Nephron (organoid): ENCODE measurements around the gene VAC14.

ENCODE experiments used
- H3K27ac Mint-ChIP-seq, 3 experiments: 2 replicates each; pipeline ENCODE4 v1.8.0; 2020; ENCODE audit warnings: mixed read lengths in 3 of 3, mild to moderate bottlenecking in 2 of 3, moderate library complexity in 1 of 3
- H3K27me3 Mint-ChIP-seq: 2 replicates; pipeline ENCODE4 v1.8.0; 2021; ENCODE audit warnings: low read depth, mild to moderate bottlenecking, moderate library complexity, mixed read lengths
- H3K36me3 Mint-ChIP-seq: 2 replicates; pipeline ENCODE4 v1.8.0; 2020; ENCODE audit warnings: low read depth, mixed read lengths
- H3K4me1 Mint-ChIP-seq: 2 replicates; pipeline ENCODE4 v1.8.0; 2020; ENCODE audit warnings: mixed read lengths
- H3K4me3 Mint-ChIP-seq, 3 experiments: 2 replicates each; pipeline ENCODE4 v1.8.0; 2020; ENCODE audit warnings: mild to moderate bottlenecking in 3 of 3, mixed read lengths in 3 of 3, moderate library complexity in 2 of 3
- H3K9me3 Mint-ChIP-seq: 2 replicates; pipeline ENCODE4 v1.8.0; 2020; ENCODE audit warnings: mixed read lengths
- CTCF ChIP-seq, 3 experiments: fragments of 200-600 bp; sonication (generic); IDR thresholded peaks; one replicate each; pipeline ENCODE4 v1.5.0; 2021; ENCODE audit warnings: antibody characterized with exemption in 3 of 3; ENCODE audit not compliant: unreplicated experiment in 3 of 3

The VAC14 gene

DNA sequence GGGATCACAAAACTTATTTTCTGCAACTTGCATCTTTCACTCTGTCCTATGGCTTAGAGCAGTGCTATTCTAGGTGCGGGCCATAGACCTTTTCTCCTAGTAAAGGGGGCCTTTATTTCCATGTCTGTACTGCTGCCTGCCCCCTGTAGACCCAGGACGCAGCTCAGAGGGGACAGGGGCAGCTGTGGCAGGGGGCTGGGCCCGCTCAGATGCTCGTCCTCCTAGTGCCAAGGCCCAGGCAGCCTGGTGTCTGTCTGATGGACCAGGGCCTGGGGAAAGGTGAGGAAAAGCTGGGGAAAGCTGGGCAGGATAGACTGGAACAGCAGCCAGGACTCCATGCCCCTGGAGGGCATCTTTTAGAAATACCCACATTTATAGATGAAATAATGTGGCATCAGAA, 25.6 kb downstream of the VAC14 start:
- Mint-ChIP-seq H3K27me3 (no peaks in the 10 kb centered on the region), H3K36me3 (peaks cover 43% of the 10 kb centered on the region), H3K9me3 (no peaks in the 10 kb centered on the region), H3K27ac (no peak overlapping the region), H3K4me3 (no peak overlapping the region), H3K4me1 (peaks cover 32% of the 10 kb centered on the region)
- TF ChIP-seq CTCF (IDR thresholded peaks at IDR 0.05; ENCODE audit: unreplicated experiment in 3 of 3): no peak

DNA sequence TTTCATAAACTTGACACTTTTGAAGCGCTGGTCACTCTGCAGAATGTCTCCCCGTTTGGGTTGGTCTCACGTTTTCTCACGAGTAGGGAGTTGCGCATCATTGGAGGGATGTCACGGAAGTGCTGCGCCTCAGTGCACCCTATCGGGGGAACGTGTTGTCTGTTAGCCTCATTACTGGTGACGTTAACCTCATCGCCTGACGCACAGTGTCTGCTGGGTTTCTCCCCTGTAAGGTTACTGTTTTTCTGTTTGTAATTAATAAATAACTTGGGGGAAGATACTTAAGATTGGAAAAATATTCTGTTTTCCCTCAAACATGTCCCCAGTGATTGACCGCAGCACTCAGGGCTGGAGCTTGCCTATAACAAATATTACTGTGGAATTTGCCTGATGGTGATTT, 26.7 kb downstream of the VAC14 start:
- Mint-ChIP-seq H3K9me3 (no peaks in the 10 kb centered on the region), H3K4me1 (peaks cover 40% of the 10 kb centered on the region), H3K27ac (no peak overlapping the region), H3K4me3 (no peak overlapping the region), H3K27me3 (no peaks in the 10 kb centered on the region), H3K36me3 (peaks cover 35% of the 10 kb centered on the region)
- TF ChIP-seq CTCF (IDR thresholded peaks at IDR 0.05; ENCODE audit: unreplicated experiment in 3 of 3): no peak

GRCh38 chr16:70772493-70772892, 28.5 kb downstream of the VAC14 start:
- Mint-ChIP-seq H3K36me3 (peaks cover 24% of the 10 kb centered on the region), H3K4me1 (peaks cover 37% of the 10 kb centered on the region), H3K9me3 (no peaks in the 10 kb centered on the region), H3K27ac (no peak overlapping the region), H3K27me3 (no peaks in the 10 kb centered on the region), H3K4me3 (no peak overlapping the region)
- no peak for TF ChIP-seq CTCF (IDR thresholded peaks at IDR 0.05; ENCODE audit: unreplicated experiment in 3 of 3)

DNA sequence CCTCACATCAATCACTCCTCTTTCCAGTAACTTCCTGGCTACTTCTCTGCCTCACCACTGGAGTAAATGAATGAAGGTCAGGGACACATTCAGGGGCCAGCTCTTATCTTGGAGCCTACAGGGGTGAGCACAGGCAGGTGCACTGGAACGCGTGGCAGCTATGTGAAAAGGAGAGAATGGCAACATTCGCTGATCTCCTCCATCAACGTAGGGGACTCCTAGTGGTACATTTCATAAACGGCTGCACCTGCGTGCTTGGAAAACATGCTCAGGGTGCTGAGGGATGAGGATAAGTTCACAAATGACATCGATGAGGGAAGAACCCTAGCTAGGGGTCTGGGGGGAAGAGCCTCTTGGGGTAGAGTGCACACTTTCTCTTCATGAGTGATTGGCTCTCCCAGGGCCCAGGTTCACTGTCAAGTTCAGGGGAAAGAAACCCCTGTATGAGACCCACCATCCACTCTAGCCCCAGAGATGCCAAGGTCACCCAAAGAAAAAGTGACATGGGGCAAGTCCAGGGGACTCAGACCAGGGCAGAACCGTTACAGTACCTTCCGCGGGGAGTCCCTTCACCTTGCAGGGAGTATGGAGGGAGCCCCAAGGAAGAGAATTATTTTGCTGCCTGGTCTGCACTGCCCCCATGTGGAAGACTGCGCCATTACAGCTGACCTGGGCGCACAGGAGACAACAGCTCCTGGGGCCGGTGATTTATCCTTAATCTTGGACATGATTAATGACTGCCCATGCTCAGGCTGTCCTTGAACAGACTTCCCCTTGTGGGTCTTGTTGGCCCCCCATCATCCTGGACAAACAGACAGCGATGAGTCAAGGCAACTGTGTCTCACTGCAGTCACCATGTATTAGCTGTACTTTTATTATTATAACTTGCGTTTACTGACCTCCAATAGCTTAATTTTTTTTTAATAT, 30.1 kb downstream of the VAC14 start:
- Mint-ChIP-seq H3K4me1 (peaks cover 48% of the 10 kb centered on the region), H3K36me3 (peaks cover 21% of the 10 kb centered on the region)

DNA sequence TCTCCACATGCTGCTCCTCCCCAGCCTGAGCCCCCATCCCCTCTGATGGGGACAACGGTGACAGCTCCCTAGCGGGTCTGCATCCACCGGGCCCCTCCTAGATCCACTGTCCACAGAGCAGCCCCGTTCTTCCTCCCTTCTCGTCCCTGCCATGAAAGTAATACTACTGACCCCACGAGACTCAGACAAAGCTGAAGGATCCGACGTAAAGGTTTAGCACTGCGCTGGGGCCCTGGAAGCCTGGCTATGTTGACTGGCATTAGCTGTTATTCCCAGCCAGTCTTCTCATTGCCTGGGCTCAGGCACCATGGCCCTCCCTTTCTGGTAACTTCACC, 30.7 kb downstream of the VAC14 start:
- H3K27me3 Mint-ChIP-seq: no peaks in the 10 kb centered on the region
- H3K9me3 Mint-ChIP-seq: no peaks in the 10 kb centered on the region
- no peak overlapping the region for H3K4me3 Mint-ChIP-seq
- H3K4me1 Mint-ChIP-seq: peaks cover 54% of the 10 kb centered on the region
- H3K27ac Mint-ChIP-seq: peak overlapping the region; percentile 1 to 18 (median 17)
- peaks cover 20% of the 10 kb centered on the region for H3K36me3 Mint-ChIP-seq
- TF ChIP-seq CTCF (IDR thresholded peaks at IDR 0.05; ENCODE audit: unreplicated experiment in 3 of 3): no peak

More for the DNA sequence above, 30.1 kb downstream of the VAC14 start:
- Mint-ChIP-seq H3K9me3 (no peaks in the 10 kb centered on the region), H3K27me3 (no peaks in the 10 kb centered on the region), H3K27ac (peak overlapping the region; percentile 1 to 18 (median 17)), H3K4me3 (no peak overlapping the region)
- TF ChIP-seq CTCF (IDR thresholded peaks at IDR 0.05; ENCODE audit: unreplicated experiment in 3 of 3): peak; percentile 91 to 97 (median 95)

DNA sequence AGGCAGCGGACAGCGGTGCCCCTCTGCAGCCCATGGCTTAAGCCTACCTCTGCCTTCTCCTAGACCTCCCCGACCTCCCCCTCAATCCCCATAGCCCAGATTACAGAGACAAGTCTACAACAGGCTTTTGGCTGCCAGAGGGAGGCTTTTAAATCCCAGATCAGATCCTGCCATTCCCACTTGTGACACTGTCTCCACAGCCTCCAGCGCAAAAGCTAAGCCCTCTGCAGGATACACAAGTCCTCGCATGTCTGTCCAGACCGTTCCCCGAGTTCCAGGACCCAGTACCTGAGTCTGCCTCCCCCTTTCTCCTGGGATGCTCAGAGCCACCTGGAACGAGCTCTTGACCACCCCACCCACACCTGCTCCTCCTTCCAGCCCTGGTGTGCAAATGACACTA, 31.2 kb downstream of the VAC14 start:
- Mint-ChIP-seq H3K4me3 (no peak overlapping the region), H3K27me3 (no peaks in the 10 kb centered on the region), H3K36me3 (peaks cover 16% of the 10 kb centered on the region), H3K4me1 (peaks cover 57% of the 10 kb centered on the region), H3K9me3 (no peaks in the 10 kb centered on the region), H3K27ac (peak overlapping the region in 1 of 3 experiments; percentile 1)
- no peak for TF ChIP-seq CTCF (IDR thresholded peaks at IDR 0.05; ENCODE audit: unreplicated experiment in 3 of 3)
